Adrenal gland (tissue), 5 donors: ENCODE measurements around the gene TBC1D22A.

Experiments
- POLR2A ChIP-seq, 2 donors: fragments of 450-650 bp; IDR thresholded peaks; one replicate each; pipeline ENCODE4 v1.6.1; 2017; ENCODE audit warnings: antibody characterized with exemption in 2 of 2, mild to moderate bottlenecking in 2 of 2, moderate library complexity in 1 of 2
- TF ChIP-seq, protein P1 (sequence below), 6 experiments: fragments of 450-650 bp in 4 of 6; fragments of 200-600 bp in 2 of 6; sonication (generic) in 1 of 6; IDR thresholded peaks; 1 replicate in 5 of 6; 2 replicates in 1 of 6; pipeline versions ENCODE4 v1.5.1 to v1.8.0; 2016 to 2021; ENCODE audit warnings: antibody characterized with exemption in 6 of 6, mild to moderate bottlenecking in 2 of 6, moderate library complexity in 1 of 6
- donor health status: DM: no; HTN: no; CAD: no.

DNA sequence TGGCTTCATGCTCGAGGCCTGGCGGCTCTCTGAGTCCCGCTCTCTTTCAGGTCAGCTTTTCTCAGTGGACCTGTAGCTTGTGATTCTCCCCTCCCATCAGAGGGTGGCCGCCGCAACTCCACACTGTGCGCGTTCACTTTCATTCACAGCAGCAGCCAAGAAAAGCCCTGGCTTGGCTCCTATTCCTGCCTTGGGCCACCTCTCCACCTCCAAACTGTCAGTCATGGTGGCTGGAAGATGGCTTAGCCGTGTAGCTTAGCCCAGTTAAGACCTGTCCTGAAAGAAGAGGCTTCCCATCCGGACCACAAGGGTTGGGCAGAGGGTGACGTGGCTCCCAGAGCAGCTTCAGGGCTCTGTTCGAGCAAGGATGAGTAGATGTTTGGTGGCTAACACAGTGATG is 125.5 kb downstream of the TBC1D22A start:
- no peak for TF ChIP-seq POLR2A (IDR thresholded peaks at IDR 0.05)
- TF ChIP-seq, protein P1, sequence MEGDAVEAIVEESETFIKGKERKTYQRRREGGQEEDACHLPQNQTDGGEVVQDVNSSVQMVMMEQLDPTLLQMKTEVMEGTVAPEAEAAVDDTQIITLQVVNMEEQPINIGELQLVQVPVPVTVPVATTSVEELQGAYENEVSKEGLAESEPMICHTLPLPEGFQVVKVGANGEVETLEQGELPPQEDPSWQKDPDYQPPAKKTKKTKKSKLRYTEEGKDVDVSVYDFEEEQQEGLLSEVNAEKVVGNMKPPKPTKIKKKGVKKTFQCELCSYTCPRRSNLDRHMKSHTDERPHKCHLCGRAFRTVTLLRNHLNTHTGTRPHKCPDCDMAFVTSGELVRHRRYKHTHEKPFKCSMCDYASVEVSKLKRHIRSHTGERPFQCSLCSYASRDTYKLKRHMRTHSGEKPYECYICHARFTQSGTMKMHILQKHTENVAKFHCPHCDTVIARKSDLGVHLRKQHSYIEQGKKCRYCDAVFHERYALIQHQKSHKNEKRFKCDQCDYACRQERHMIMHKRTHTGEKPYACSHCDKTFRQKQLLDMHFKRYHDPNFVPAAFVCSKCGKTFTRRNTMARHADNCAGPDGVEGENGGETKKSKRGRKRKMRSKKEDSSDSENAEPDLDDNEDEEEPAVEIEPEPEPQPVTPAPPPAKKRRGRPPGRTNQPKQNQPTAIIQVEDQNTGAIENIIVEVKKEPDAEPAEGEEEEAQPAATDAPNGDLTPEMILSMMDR (IDR thresholded peaks at IDR 0.05): no peak
